PFSK-1 (cell line): ENCODE results near the gene SLC25A20.

Experiments
- FOXP2 ChIP-seq: optimal IDR thresholded peaks from 2 replicates; pipeline ENCODE3; 2011; ENCODE audit warnings: borderline replicate concordance, control low read depth, inconsistent platforms; ENCODE audit not compliant: insufficient read depth; ENCODE audit errors: extremely low read length, extremely low read depth
- POLR2AphosphoS5 ChIP-seq: IDR thresholded peaks from 2 replicates; pipeline ENCODE4 v1.6.1; 2012; ENCODE audit warnings: low read depth, mild to moderate bottlenecking, control low read depth, low read length, moderate library complexity
- SIN3A ChIP-seq: IDR thresholded peaks from 2 replicates; pipeline ENCODE4 v1.6.1; 2012; ENCODE audit warnings: mild to moderate bottlenecking, low read length, moderate library complexity, borderline replicate concordance; ENCODE audit not compliant: insufficient read depth
- TAF1 ChIP-seq: IDR thresholded peaks from 2 replicates; pipeline ENCODE4 v1.6.1; 2012; ENCODE audit warnings: low read length, control low read depth, borderline replicate concordance; ENCODE audit not compliant: insufficient read depth
- TF ChIP-seq, protein P1 (sequence below), 2 experiments: IDR thresholded peaks; 2 replicates each; pipeline versions ENCODE4 v1.6.1 to v1.8.0; 2011 to 2012; ENCODE audit warnings: low read depth in 2 of 2, low read length in 2 of 2, control low read depth in 1 of 2, inconsistent platforms in 1 of 2, mild to moderate bottlenecking in 1 of 2, moderate library complexity in 1 of 2; ENCODE audit not compliant: insufficient read depth in 1 of 2

GRCh38 chr3:48931944-48932580 is 33.4 kb upstream of the SLC25A20 start:
- TF ChIP-seq, protein P1, sequence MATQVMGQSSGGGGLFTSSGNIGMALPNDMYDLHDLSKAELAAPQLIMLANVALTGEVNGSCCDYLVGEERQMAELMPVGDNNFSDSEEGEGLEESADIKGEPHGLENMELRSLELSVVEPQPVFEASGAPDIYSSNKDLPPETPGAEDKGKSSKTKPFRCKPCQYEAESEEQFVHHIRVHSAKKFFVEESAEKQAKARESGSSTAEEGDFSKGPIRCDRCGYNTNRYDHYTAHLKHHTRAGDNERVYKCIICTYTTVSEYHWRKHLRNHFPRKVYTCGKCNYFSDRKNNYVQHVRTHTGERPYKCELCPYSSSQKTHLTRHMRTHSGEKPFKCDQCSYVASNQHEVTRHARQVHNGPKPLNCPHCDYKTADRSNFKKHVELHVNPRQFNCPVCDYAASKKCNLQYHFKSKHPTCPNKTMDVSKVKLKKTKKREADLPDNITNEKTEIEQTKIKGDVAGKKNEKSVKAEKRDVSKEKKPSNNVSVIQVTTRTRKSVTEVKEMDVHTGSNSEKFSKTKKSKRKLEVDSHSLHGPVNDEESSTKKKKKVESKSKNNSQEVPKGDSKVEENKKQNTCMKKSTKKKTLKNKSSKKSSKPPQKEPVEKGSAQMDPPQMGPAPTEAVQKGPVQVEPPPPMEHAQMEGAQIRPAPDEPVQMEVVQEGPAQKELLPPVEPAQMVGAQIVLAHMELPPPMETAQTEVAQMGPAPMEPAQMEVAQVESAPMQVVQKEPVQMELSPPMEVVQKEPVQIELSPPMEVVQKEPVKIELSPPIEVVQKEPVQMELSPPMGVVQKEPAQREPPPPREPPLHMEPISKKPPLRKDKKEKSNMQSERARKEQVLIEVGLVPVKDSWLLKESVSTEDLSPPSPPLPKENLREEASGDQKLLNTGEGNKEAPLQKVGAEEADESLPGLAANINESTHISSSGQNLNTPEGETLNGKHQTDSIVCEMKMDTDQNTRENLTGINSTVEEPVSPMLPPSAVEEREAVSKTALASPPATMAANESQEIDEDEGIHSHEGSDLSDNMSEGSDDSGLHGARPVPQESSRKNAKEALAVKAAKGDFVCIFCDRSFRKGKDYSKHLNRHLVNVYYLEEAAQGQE (IDR thresholded peaks at IDR 0.05; ENCODE audit: insufficient read depth in 1 of 2, low read depth in 2 of 2, low read length in 2 of 2), result no peak
- no peak for TF ChIP-seq POLR2AphosphoS5
- no peak for TF ChIP-seq TAF1
- no peak for TF ChIP-seq SIN3A
- TF ChIP-seq FOXP2, result no peak
